Activated CD4-positive, alpha-beta T cell treated with anti-CD3 and anti-CD28 coated beads, Interleukin-10, Interleukin-2, amounts not matched to agents 100 ng/mL and 50 ng/mL, durations not matched to agents 16 hours and 8 hours (primary cell): ENCODE results near the gene HAUS6.
"Not testable (repeated sequence)": the region's sequence is repeated elsewhere in the genome, so short reads cannot be mapped to it uniquely, and the experiment has no call there.

ENCODE experiments used
- DNase-seq: peaks from one replicate; pipeline ENCODE4 v3.0.0-alpha.2; 2020

The HAUS6 gene

GRCh38 chr9:19102631-19103345 is at the start of gene HAUS6:
Gene HAUS6 (minus strand): TSS chr9:19102904. CDS start chr9:19102651, 253 bp downstream.
- peak; percentile 98 for DNase-seq

GRCh38 chr9:19152160-19152498 is 49.4 kb upstream of the HAUS6 start:
- DNase-seq: not testable (repeated sequence)

- no peak for DNase-seq
These were observed 48.9 kb upstream of the HAUS6 start for GRCh38 chr9:19151425-19152159.

GRCh38 chr9:19149230-19149629 is 46.5 kb upstream of the HAUS6 start:
- no peak for DNase-seq

GRCh38 chr9:19148187-19148586 is 45.5 kb upstream of the HAUS6 start:
- no peak for DNase-seq

GRCh38 chr9:19146441-19147024 is 43.8 kb upstream of the HAUS6 start:
- DNase-seq: no peak

- DNase-seq: no peak
These were observed 43.2 kb upstream of the HAUS6 start for GRCh38 chr9:19145881-19146280.

GRCh38 chr9:19140259-19140658 is 37.6 kb upstream of the HAUS6 start:
- no peak for DNase-seq

GRCh38 chr9:19138084-19138483 is 35.4 kb upstream of the HAUS6 start:
- DNase-seq: no peak

GRCh38 chr9:19137282-19137681 is 34.6 kb upstream of the HAUS6 start:
- DNase-seq: no peak

GRCh38 chr9:19136129-19136528 is 33.4 kb upstream of the HAUS6 start:
- DNase-seq: no peak

GRCh38 chr9:19133549-19134345 is 31.0 kb upstream of the HAUS6 start:
- peak; percentile 53 for DNase-seq

- no peak for DNase-seq
These were observed 27.7 kb upstream of the HAUS6 start for GRCh38 chr9:19130436-19130835.

GRCh38 chr9:19127871-19128500 is 25.3 kb upstream of the HAUS6 start:
- peak; percentile 40 for DNase-seq

GRCh38 chr9:19124430-19124793 is 21.7 kb upstream of the HAUS6 start:
- no peak for DNase-seq

GRCh38 chr9:19122490-19123042 is 19.9 kb upstream of the HAUS6 start:
- no peak for DNase-seq

GRCh38 chr9:19120877-19121276 is 18.2 kb upstream of the HAUS6 start:
- DNase-seq: no peak

GRCh38 chr9:19119801-19120440 is 17.2 kb upstream of the HAUS6 start:
- DNase-seq: no peak

GRCh38 chr9:19119246-19119645 is 16.5 kb upstream of the HAUS6 start:
- no peak for DNase-seq

GRCh38 chr9:19117039-19117716 is 14.5 kb upstream of the HAUS6 start:
- DNase-seq: no peak

- DNase-seq: no peak
These were observed 13.5 kb upstream of the HAUS6 start for GRCh38 chr9:19116107-19116790.
